GM12878 (cell line): ENCODE data around the gene SLC22A23. TPM values are rescaled to one million over a fixed set of nuclear protein-coding genes. Genes with fewer than 3 reads are reported as not detected.

Experiments used
- ATAC-seq: fragments of 200-7000 bp; cut with Tn5 transposase; 3 replicates; pipeline ENCODE4 v1.9.1; 2020; ENCODE audit warnings: mild to moderate bottlenecking, moderate library complexity
- BruUV-seq: library from RNA; stranded (reverse); fragments of 400-500 nt; replicated peaks from 2 replicates; lab custom pipeline; 2021; lab: Mats Ljungman, UMichigan
- CTCF ChIA-PET: fragments of 300-600 bp; sonication (Branson Sonifier 250); formaldehyde crosslinking; extraction: SDS; loops from one replicate; lab custom pipeline; 2021; ENCODE audit warnings: inconsistent platforms; lab: Yijun Ruan, JAX
- POLR2A ChIA-PET: fragments of 350-600 bp; formaldehyde crosslinking; extraction: SDS; loops from one replicate; lab custom pipeline; 2021; ENCODE audit warnings: inconsistent platforms; lab: Charles Lee
- RAD21 ChIA-PET: fragments of 300-600 bp; sonication (Branson Sonifier 250); formaldehyde crosslinking; loops from one replicate; lab custom pipeline; 2023; ENCODE audit warnings: antibody characterized with exemption; ENCODE audit not compliant: unreplicated experiment; lab: Charles Lee
- SMC1A ChIA-PET: fragments of 300-600 bp; sonication (Branson Sonifier 250); formaldehyde crosslinking; loops from one replicate; lab custom pipeline; 2023; ENCODE audit not compliant: unreplicated experiment, uncharacterized antibody; lab: Charles Lee
- DNase-seq: peaks from one replicate; pipeline ENCODE4 v3.0.0-alpha.2; 2011; ENCODE audit warnings: low read depth, low spot score
- FAIRE-seq: peaks from 3 replicates; lab custom pipeline; 2011; peaks lifted over from hg19 to GRCh38; lab: Jason Lieb, UNC
- H2AFZ ChIP-seq: 2 replicates; pipeline ENCODE4 v1.6.0; 2011; ENCODE audit warnings: low read depth, low read length, control low read depth; ENCODE audit not compliant: control insufficient read depth
- H3K27ac ChIP-seq: 2 replicates; pipeline ENCODE4 v1.5.1; 2011; ENCODE audit warnings: control low read depth; ENCODE audit not compliant: control insufficient read depth, insufficient read depth
- H3K27me3 ChIP-seq, 2 experiments: replicated peaks in 1 of 2; 2 replicates each; pipeline versions ENCODE4 v1.6.0 to v1.6.1; 2011; ENCODE audit warnings: low read length in 1 of 2; ENCODE audit not compliant: control insufficient read depth in 2 of 2, insufficient read depth in 2 of 2
- H3K36me3 ChIP-seq, 2 experiments: 2 replicates each; pipeline ENCODE4 v1.5.1; 2011; ENCODE audit warnings: low read length in 1 of 2; ENCODE audit not compliant: control insufficient read depth in 2 of 2, insufficient read depth in 2 of 2
- H3K4me1 ChIP-seq: 2 replicates; pipeline ENCODE4 v1.6.1; 2011; ENCODE audit warnings: mild to moderate bottlenecking, low read length, moderate library complexity, mixed read lengths; ENCODE audit not compliant: control insufficient read depth, insufficient read depth
- H3K4me2 ChIP-seq: 2 replicates; pipeline ENCODE4 v1.6.0; 2011; ENCODE audit warnings: control low read depth; ENCODE audit not compliant: control insufficient read depth, insufficient read depth
- H3K4me3 ChIP-seq: fragments of 200-600 bp; sonication (generic); 2 replicates; pipeline ENCODE4 v1.5.1; 2016
- H3K79me2 ChIP-seq: 2 replicates; pipeline ENCODE4 v1.6.0; 2011; ENCODE audit warnings: low read length; ENCODE audit not compliant: control insufficient read depth, insufficient read depth
- H3K9ac ChIP-seq: 2 replicates; pipeline ENCODE4 v1.8.0; 2011; ENCODE audit warnings: low read length, control low read depth, mixed read lengths; ENCODE audit not compliant: control insufficient read depth, insufficient read depth
- H3K9me3 ChIP-seq: replicated peaks from 3 replicates; pipeline ENCODE4 v1.5.1; 2011; ENCODE audit warnings: mild to moderate bottlenecking, low read length; ENCODE audit not compliant: control insufficient read depth, insufficient read depth
- H4K20me1 ChIP-seq: 2 replicates; pipeline ENCODE4 v1.6.0; 2011; ENCODE audit not compliant: control insufficient read depth, insufficient read depth
- BCLAF1 ChIP-seq: fragments of 450-650 bp; IDR thresholded peaks from 2 replicates; pipeline ENCODE4 v1.6.1; 2017; ENCODE audit warnings: antibody characterized with exemption, mild to moderate bottlenecking, moderate library complexity
- CEBPB ChIP-seq, 2 experiments: fragments of 150-350 bp in 1 of 2; IDR thresholded peaks; 2 replicates each; pipeline ENCODE4 v1.6.1; 2012 to 2014; ENCODE audit warnings: low read depth in 2 of 2, low read length in 2 of 2, borderline replicate concordance in 1 of 2, inconsistent platforms in 1 of 2
- WGBS: methylation state at CpG from one replicate; pipeline ENCODE4 v1.1.6; 2016; ENCODE audit warnings: low lambda C conversion rate; ENCODE audit not compliant: insufficient replicate concordance, insufficient coverage; ENCODE audit errors: missing lambda C conversion rate; 5-methylcytosine and 5-hydroxymethylcytosine counted together
- in situ Hi-C: fragments of 300-500 bp; cut with MboI; formaldehyde crosslinking; loops from 9 replicates; pipeline ENCODE4 v1.14.3; 2018; ENCODE audit warnings: mixed read lengths
- intact Hi-C: fragments of 100-400 bp; cut with micrococcal nuclease; formaldehyde crosslinking; loops from one replicate; pipeline ENCODE4 v1.14.2; 2022; ENCODE audit not compliant: unreplicated experiment
- polyA plus RNA-seq, 11 experiments: library from polyadenylated mRNA; depleted of rRNA in 4 of 11; unstranded in 6 of 11; stranded (reverse) in 5 of 11; fragments of >200 nt; fragmentation: Nextera tagmentation in 4 of 11; fragmentation: Illumina TruSeq in 1 of 11; extraction: Ambion mirVana in 4 of 11; extraction: Trizol in 1 of 11; gene quantifications; 1 replicate in 1 of 11; 2 replicates in 10 of 11; pipeline versions ENCODE4 v1.2.1 to v1.2.3, GENCODE V29; 2011 to 2016; ENCODE audit warnings: inconsistent platforms in 2 of 11, missing spikeins in 2 of 11, low read depth in 1 of 11
- total RNA-seq, 4 experiments: library from RNA; depleted of rRNA in 3 of 4; stranded (reverse); fragments of >200 nt in 3 of 4; fragmentation: Illumina TruSeq in 1 of 4; extraction: Trizol in 1 of 4; gene quantifications; 2 replicates each; pipeline versions ENCODE4 v1.2.1 to v1.2.3, GENCODE V29; 2013 to 2021

Gene SLC22A23
- total and polyA plus RNA-seq, 10 of the 15 experiments (the other 5 are each of a cell fraction or from before 2014, with no cell fraction given): 0.20 to 2.4 (median 0.74) TPM

- ATAC-seq (no peak), DNase-seq (no peak), FAIRE-seq (no peak)
- RAD21 ChIA-PET: no interaction called here
- no peaks in the 10 kb centered on the region; a peak in 1 of 4 replicates for H3K27me3 ChIP-seq
- H2AFZ ChIP-seq: no peak overlapping the region
- BruUV-seq: no TSS peak
- 52% methylated on average over 9 of the region's 9 CpGs for WGBS
- H3K9me3 ChIP-seq: no peaks in the 10 kb centered on the region; the same call in 2 of the 3 replicates
- H4K20me1 ChIP-seq: no peaks in the 10 kb centered on the region
- no peak overlapping the region for H3K4me2 ChIP-seq
- intact Hi-C loops (no loop called here), in situ Hi-C loops (no loop called here)
- no peak overlapping the region for H3K27ac ChIP-seq
- POLR2A ChIA-PET: interaction anchor here (0.6 kb wide), 1 partner anchor 16 kb away, joined by 4 read pairs; no protein-coding TSS in a partner anchor
- SMC1A ChIA-PET: interaction anchor here (0.8 kb wide), 1 partner anchor 15 kb away, joined by 5 read pairs; no protein-coding TSS in a partner anchor
- CTCF ChIA-PET: interaction anchor here (1.3 kb wide), 1 partner anchor 27 kb away, joined by 3 read pairs; no protein-coding TSS in a partner anchor
- H3K79me2 ChIP-seq: no peaks in the 10 kb centered on the region
- H3K36me3 ChIP-seq: no peaks in the 10 kb centered on the region
- H3K4me1 ChIP-seq: peaks cover 7% of the 10 kb centered on the region
- no peak overlapping the region for H3K4me3 ChIP-seq
- TF ChIP-seq BCLAF1: no peak
- TF ChIP-seq CEBPB (IDR thresholded peaks at IDR 0.05; ENCODE audit: borderline replicate concordance in 1 of 2, low read depth in 2 of 2, low read length in 2 of 2): no peak
- H3K9ac ChIP-seq: no peak overlapping the region
Measured at GRCh38 chr6:3351829-3352524, 104.9 kb downstream of the SLC22A23 start.
